ENCODE data around the gene BSG. TPM values are rescaled to one million over a fixed set of nuclear protein-coding genes. Genes with fewer than 3 reads are reported as not detected.

Gene BSG
- polyA plus RNA-seq, 12 donors: 109 to 224 (median 171) TPM; not detected in 1

Other genes with a start within 250 kb of the BSG start
- 10 to 100 TPM in 11 of 12 donors, not detected in 1; 19.5 to 35.2 (median 24.1) TPM for gene MIER2, start 227.8 kb upstream of the BSG start, polyA plus RNA-seq (ENCODE audit: insufficient read length in 12 of 12)
- 1 to 10 TPM in 2 of 12 donors, under 1 TPM in 8, not detected in 2; 0.50 to 1.6 (median 0.81) TPM for gene C2CD4C, start 163.4 kb upstream of the BSG start, polyA plus RNA-seq (ENCODE audit: insufficient read length in 12 of 12)
- 10 to 100 TPM in 11 of 12 donors, not detected in 1; 19.9 to 49.3 (median 27.0) TPM for gene SHC2, start 111.6 kb upstream of the BSG start, polyA plus RNA-seq (ENCODE audit: insufficient read length in 12 of 12)
- 10 to 100 TPM in 2 of 12 donors, 1 to 10 TPM in 9, not detected in 1; 3.8 to 24.5 (median 7.3) TPM for gene MADCAM1, start 76.1 kb upstream of the BSG start, polyA plus RNA-seq (ENCODE audit: insufficient read length in 12 of 12)
- gene TPGS1, start 65.1 kb upstream of the BSG start, polyA plus RNA-seq (ENCODE audit: insufficient read length in 12 of 12): 10 to 100 TPM in 1 of 12 donors, 1 to 10 TPM in 10, not detected in 1; 2.8 to 26.4 (median 4.6) TPM
- 100 to 1,000 TPM in 1 of 12 donors, 10 to 100 TPM in 10, not detected in 1; 48.4 to 140 (median 61.1) TPM for gene CDC34, start 40.8 kb upstream of the BSG start, polyA plus RNA-seq (ENCODE audit: insufficient read length in 12 of 12)
- gene GZMM, start 28.5 kb upstream of the BSG start, polyA plus RNA-seq (ENCODE audit: insufficient read length in 12 of 12): under 1 TPM in 7 of 12 donors, not detected in 5; 0.20 to 0.72 (median 0.26) TPM
- under 1 TPM in 10 of 12 donors, not detected in 2; 0.13 to 0.61 (median 0.31) TPM for gene HCN2, start 17.3 kb downstream of the BSG start, polyA plus RNA-seq (ENCODE audit: insufficient read length in 12 of 12)
- gene POLRMT, start 60.9 kb downstream of the BSG start, polyA plus RNA-seq (ENCODE audit: insufficient read length in 12 of 12): 10 to 100 TPM in 11 of 12 donors, not detected in 1; 23.7 to 58.0 (median 29.2) TPM
- gene FGF22, start 67.3 kb downstream of the BSG start, polyA plus RNA-seq (ENCODE audit: insufficient read length in 12 of 12): under 1 TPM in 4 of 12 donors, not detected in 8; 0.09 to 0.21 (median 0.16) TPM
- gene RNF126, start 90.6 kb downstream of the BSG start, polyA plus RNA-seq (ENCODE audit: insufficient read length in 12 of 12): 10 to 100 TPM in 11 of 12 donors, not detected in 1; 17.8 to 52.8 (median 19.0) TPM
- 10 to 100 TPM in 11 of 12 donors, not detected in 1; 11.0 to 25.9 (median 12.2) TPM for gene FSTL3, start 103.8 kb downstream of the BSG start, polyA plus RNA-seq (ENCODE audit: insufficient read length in 12 of 12)
- gene PRSS57, start 122.9 kb downstream of the BSG start, polyA plus RNA-seq (ENCODE audit: insufficient read length in 12 of 12): 1 to 10 TPM in 1 of 12 donors, under 1 TPM in 5, not detected in 6; 0.15 to 1.2 (median 0.19) TPM
- 10 to 100 TPM in 11 of 12 donors, not detected in 1; 17.2 to 80.5 (median 33.1) TPM for gene PALM, start 136.3 kb downstream of the BSG start, polyA plus RNA-seq (ENCODE audit: insufficient read length in 12 of 12)
- gene MISP, start 178.5 kb downstream of the BSG start, polyA plus RNA-seq (ENCODE audit: insufficient read length in 12 of 12): 10 to 100 TPM in 1 of 12 donors, under 1 TPM in 9, not detected in 2; 0.07 to 36.0 (median 0.12) TPM
- gene PTBP1, start 224.9 kb downstream of the BSG start, polyA plus RNA-seq (ENCODE audit: insufficient read length in 12 of 12): 100 to 1,000 TPM in 11 of 12 donors, not detected in 1; 116 to 245 (median 136) TPM
- 1 to 10 TPM in 3 of 12 donors, under 1 TPM in 7, not detected in 2; 0.12 to 2.7 (median 0.46) TPM for gene PLPPR3, start 249.4 kb downstream of the BSG start, polyA plus RNA-seq (ENCODE audit: insufficient read length in 12 of 12)